Measurements from ENCODE around the gene IFIT5. TPM values are rescaled to one million over a fixed set of nuclear protein-coding genes. Genes with fewer than 3 reads are reported as not detected.
"Not testable (repeated sequence)": the region's sequence is repeated elsewhere in the genome, so short reads cannot be mapped to it uniquely, and the experiment has no call there.

The IFIT5 gene
- total RNA-seq, 6 donors from 2014 or later: 6.5 to 30.8 (median 20.6) TPM

DNA sequence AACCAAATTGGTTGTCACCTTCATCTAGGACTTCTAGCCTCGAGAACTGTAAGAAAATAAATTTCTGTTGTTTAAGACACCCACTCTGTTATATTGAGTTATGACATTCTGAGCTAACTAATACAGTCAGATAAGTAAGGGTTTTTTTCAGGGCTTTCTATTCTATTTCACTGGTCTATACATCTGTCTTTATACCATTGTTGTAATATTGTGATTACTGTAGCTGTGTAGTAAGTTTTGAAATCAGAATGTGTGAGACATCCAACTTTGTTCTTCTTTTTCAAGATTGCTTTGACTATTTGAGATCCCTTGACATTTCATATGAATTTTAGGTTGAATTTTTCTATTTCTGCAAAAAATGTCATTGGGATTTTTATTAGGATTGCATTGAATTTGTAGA lies 14.4 kb upstream of the IFIT5 start:
- Histone ChIP-seq H3K4me3 (no peak overlapping the region), H3K27me3 (no peaks in the 10 kb centered on the region), H3K4me1 (peaks cover 0 to 19% (median 3%) of the 10 kb centered on the region in 4 donors), H3K36me3 (peaks cover 0 to 19% (median 3%) of the 10 kb centered on the region in 4 donors), H3K27ac (no peak overlapping the region), H3K9me3 (no peaks in the 10 kb centered on the region)
- 76 to 84% methylated on average over 1 of the region's 1 CpG for WGBS, 2 donors
- no peak for DNase-seq
- ATAC-seq (ENCODE audit: low FRiP score in 2 of 2): no peak
- TF ChIP-seq POLR2AphosphoS5 (IDR thresholded peaks at IDR 0.05): no peak
- TF ChIP-seq EP300 (IDR thresholded peaks at IDR 0.05): no peak
- TF ChIP-seq POLR2A (IDR thresholded peaks at IDR 0.05): no peak
- no peak for TF ChIP-seq CTCF (IDR thresholded peaks at IDR 0.05)

DNA sequence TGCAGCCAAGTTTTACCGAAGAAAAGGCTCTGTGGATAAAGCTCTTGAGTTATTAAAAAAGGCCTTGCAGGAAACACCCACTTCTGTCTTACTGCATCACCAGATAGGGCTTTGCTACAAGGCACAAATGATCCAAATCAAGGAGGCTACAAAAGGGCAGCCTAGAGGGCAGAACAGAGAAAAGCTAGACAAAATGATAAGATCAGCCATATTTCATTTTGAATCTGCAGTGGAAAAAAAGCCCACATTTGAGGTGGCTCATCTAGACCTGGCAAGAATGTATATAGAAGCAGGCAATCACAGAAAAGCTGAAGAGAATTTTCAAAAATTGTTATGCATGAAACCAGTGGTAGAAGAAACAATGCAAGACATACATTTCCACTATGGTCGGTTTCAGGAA lies 11.3 kb upstream of the IFIT5 start:
- H3K27ac ChIP-seq: no peak overlapping the region
- H3K4me3 ChIP-seq: no peak overlapping the region
- peaks cover 0 to 12% (median under 1%) of the 10 kb centered on the region in 4 donors for H3K4me1 ChIP-seq
- no peak for ATAC-seq (ENCODE audit: low FRiP score in 2 of 2)
- no peaks in the 10 kb centered on the region for H3K27me3 ChIP-seq
- no peaks in the 10 kb centered on the region for H3K9me3 ChIP-seq
- no peak for TF ChIP-seq EP300 (IDR thresholded peaks at IDR 0.05)
- no peak for TF ChIP-seq CTCF (IDR thresholded peaks at IDR 0.05)
- TF ChIP-seq POLR2AphosphoS5 (IDR thresholded peaks at IDR 0.05): no peak
- TF ChIP-seq POLR2A (IDR thresholded peaks at IDR 0.05): no peak
- DNase-seq: no peak
- 93 to 94% methylated on average over 2 of the region's 2 CpGs for WGBS, 2 donors
- H3K36me3 ChIP-seq: peaks cover 0 to 19% (median 3%) of the 10 kb centered on the region in 4 donors

GRCh38 chr10:89404104-89405047 lies 10.0 kb upstream of the IFIT5 start:
- 87 to 91% methylated on average over 10 to 11 of the region's 11 CpGs for WGBS, 2 donors
- DNase-seq: no peak
- no peak for TF ChIP-seq EP300 (IDR thresholded peaks at IDR 0.05)
- no peak for TF ChIP-seq CTCF (IDR thresholded peaks at IDR 0.05)
- no peak for TF ChIP-seq POLR2A (IDR thresholded peaks at IDR 0.05)
- no peak for TF ChIP-seq POLR2AphosphoS5 (IDR thresholded peaks at IDR 0.05)
- H3K4me1 ChIP-seq: peaks cover 0 to 9% (median 0%) of the 10 kb centered on the region in 4 donors
- H3K27ac ChIP-seq: no peak overlapping the region
- no peaks in the 10 kb centered on the region for H3K9me3 ChIP-seq
- H3K36me3 ChIP-seq: peaks cover 0 to 19% (median 3%) of the 10 kb centered on the region in 4 donors
- H3K4me3 ChIP-seq: no peak overlapping the region
- H3K27me3 ChIP-seq: no peaks in the 10 kb centered on the region
- ATAC-seq (ENCODE audit: low FRiP score in 2 of 2): no peak

- WGBS, 2 donors: 93 to 96% methylated on average over 9 of the region's 9 CpGs
- H3K4me3 ChIP-seq; ATAC-seq (ENCODE audit: low FRiP score in 2 of 2); H3K27ac ChIP-seq; H3K27me3 ChIP-seq; H3K4me1 ChIP-seq; DNase-seq; H3K9me3 ChIP-seq: not testable (repeated sequence)
- peaks cover 0 to 19% (median 3%) of the 10 kb centered on the region in 4 donors for H3K36me3 ChIP-seq
Observed at GRCh38 chr10:89406178-89406577, 8.2 kb upstream of the IFIT5 start.

GRCh38 chr10:89407792-89408191 lies 6.6 kb upstream of the IFIT5 start:
- not testable (repeated sequence) for ATAC-seq (ENCODE audit: low FRiP score in 2 of 2); H3K9me3 ChIP-seq; H3K27ac ChIP-seq; H3K4me1 ChIP-seq; DNase-seq; H3K4me3 ChIP-seq; H3K27me3 ChIP-seq
- peaks cover 0 to 12% (median 1%) of the 10 kb centered on the region in 4 donors for H3K36me3 ChIP-seq
- WGBS, 2 donors: 95 to 98% methylated on average over 3 of the region's 3 CpGs

DNA sequence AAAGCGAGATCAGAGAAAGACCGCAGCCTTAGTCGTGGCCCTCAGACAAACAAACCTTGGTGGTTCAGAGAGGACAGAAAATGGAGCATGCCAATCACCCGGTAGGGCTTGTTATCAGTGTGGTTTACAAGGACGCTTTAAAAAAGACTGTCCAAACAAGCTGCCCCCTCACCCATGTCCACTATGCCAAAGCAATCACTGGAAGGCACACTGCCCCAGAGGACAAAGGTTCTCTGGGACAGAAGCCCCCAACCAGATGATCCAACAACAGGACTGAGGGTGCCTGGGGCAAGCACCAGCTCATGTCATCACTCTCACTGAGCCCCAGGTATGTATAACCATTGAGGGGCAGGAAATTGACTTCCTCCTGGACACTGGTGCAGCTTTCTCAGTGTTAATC lies 5.1 kb upstream of the IFIT5 start:
- not testable (repeated sequence) for H3K4me1 ChIP-seq; H3K27ac ChIP-seq; H3K9me3 ChIP-seq; H3K4me3 ChIP-seq; H3K27me3 ChIP-seq; H3K36me3 ChIP-seq; ATAC-seq (ENCODE audit: low FRiP score in 2 of 2); DNase-seq
- 88 to 94% methylated on average over 5 of the region's 5 CpGs for WGBS, 2 donors

- ATAC-seq (ENCODE audit: low FRiP score in 2 of 2); H3K27ac ChIP-seq; H3K4me3 ChIP-seq; H3K27me3 ChIP-seq; H3K9me3 ChIP-seq; DNase-seq; H3K36me3 ChIP-seq: not testable (repeated sequence)
- 78 to 87% methylated on average over 5 of the region's 5 CpGs for WGBS, 2 donors
- peaks cover 5 to 10% (median 7%) of the 10 kb centered on the region in 4 donors for H3K4me1 ChIP-seq
Observed at GRCh38 chr10:89410551-89410950, 3.8 kb upstream of the IFIT5 start.

DNA sequence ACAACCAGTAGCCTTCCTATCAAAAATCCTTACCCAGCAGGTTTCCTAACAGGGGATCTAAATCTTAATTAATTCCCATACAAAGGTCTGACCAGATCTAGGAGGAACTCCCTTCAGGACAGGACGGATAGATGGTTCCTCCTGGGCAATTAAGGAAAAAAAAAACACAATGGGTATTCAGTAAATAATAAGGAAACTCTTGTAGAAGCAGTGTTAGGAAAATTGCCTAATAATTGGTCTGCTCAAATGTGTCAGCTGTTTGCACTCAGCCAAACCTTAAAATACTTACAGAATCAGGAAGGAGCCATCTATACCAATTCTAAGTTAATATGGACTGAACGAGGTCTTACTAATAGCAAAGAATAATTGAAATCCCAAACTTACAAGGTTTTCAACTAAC lies 3.2 kb upstream of the IFIT5 start:
- peaks cover 10 to 16% (median 13%) of the 10 kb centered on the region in 4 donors for H3K4me1 ChIP-seq
- H3K27me3 ChIP-seq; H3K36me3 ChIP-seq; H3K9me3 ChIP-seq; H3K27ac ChIP-seq; ATAC-seq (ENCODE audit: low FRiP score in 2 of 2); DNase-seq; H3K4me3 ChIP-seq: not testable (repeated sequence)
- 44 to 57% methylated on average over 2 of the region's 2 CpGs for WGBS, 2 donors

DNA sequence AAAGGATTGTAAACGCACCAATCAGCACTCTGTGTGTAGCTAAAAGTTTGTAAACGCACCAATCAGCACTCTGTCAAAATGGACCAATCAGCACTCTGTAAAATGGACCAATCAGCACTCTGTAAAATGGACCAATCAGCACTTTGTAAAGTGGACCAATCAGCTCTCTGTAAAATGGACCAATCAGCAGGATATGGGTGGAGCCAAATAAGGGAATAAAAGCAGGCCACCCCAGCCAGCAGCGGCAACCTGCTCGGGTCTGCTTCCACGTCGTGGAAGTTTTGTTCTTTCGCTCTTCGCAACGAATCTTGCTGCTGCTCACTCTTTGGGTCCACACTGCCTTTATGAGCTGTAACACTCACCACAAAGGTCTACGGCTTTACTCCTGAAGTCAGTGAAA lies 2.1 kb upstream of the IFIT5 start:
- not testable (repeated sequence) for H3K27me3 ChIP-seq; H3K9me3 ChIP-seq; H3K27ac ChIP-seq; H3K36me3 ChIP-seq; ATAC-seq (ENCODE audit: low FRiP score in 2 of 2); DNase-seq; H3K4me3 ChIP-seq
- 85 to 90% methylated on average over 10 of the region's 10 CpGs for WGBS, 2 donors
- H3K4me1 ChIP-seq: peaks cover 17 to 28% (median 21%) of the 10 kb centered on the region in 4 donors

Data from upper lobe of left lung (tissue), 6 donors.